HG03066 (cell line): Measurements from ENCODE around the gene CD151.

Source experiments
- ATAC-seq: cut with Tn5 transposase; IDR thresholded peaks from one replicate; pipeline ENCODE4 v1.9.1; 2021; ENCODE audit warnings: low read depth; ENCODE audit not compliant: unreplicated experiment

The CD151 gene

DNA sequence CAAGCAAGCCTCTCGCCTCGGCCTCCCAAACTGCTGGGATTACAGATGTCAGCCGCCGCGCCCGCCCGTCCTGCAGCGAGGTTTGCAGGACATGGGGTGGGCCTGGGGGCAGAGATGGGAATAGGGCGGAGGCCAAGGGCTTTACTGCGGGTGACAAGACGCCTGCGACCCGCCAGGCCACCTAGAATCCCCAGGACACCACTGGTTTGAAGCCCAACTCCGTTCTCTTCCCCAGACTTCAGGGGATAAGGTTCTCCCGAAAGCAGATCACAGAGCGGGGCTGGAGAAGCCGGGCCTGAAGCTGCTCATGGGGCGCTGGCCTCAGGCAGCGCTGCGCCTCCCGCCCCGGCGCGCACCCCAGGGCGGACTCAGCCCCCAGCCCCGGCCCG lies 9.2 kb downstream of the CD151 start:
- ATAC-seq, result peak; percentile 37

DNA sequence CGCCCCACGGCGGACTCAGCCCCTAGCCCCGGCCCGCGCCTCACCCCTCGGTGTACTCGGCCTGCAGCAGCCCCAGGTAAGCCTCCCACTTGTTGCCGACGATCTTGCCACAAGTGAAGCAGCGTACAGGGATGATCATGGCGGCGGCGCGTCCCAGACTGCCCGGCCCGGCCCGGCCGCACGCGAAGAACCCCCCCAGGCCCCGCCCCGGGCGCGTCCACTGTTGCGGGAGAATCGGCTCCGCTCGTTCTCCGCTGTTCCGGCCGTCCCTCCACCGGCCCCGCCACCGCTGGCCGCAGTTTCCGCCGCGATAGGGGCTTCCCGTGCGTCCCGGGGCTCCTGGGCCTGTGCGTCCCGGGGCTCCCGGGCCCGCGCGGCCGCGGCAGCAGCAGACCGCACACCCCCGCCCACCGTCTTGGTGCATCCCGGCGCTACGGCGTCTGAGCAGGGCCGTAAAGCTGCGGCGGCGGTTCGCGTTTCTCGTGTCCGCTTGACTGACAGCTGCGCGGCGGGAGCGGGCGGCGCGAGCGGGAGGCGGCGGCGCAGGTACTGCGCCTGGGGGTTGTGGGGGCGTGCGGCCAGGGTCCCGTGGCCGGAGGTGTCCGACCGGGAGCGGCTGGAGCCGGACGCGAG lies 9.7 kb downstream of the CD151 start, which contains the start of the genes POLR2L and TSPAN4:
Gene POLR2L, minus strand, starts transcription at position 160 of the 633 bp plus-strand sequence. Its CDS starts 21 bp downstream, at position 139.
Gene TSPAN4, plus strand, starts transcription at position 483 of the 633 bp plus-strand sequence. CDS start 7,453 bp downstream, outside the sequence.
- peak; percentile 63 for ATAC-seq

DNA sequence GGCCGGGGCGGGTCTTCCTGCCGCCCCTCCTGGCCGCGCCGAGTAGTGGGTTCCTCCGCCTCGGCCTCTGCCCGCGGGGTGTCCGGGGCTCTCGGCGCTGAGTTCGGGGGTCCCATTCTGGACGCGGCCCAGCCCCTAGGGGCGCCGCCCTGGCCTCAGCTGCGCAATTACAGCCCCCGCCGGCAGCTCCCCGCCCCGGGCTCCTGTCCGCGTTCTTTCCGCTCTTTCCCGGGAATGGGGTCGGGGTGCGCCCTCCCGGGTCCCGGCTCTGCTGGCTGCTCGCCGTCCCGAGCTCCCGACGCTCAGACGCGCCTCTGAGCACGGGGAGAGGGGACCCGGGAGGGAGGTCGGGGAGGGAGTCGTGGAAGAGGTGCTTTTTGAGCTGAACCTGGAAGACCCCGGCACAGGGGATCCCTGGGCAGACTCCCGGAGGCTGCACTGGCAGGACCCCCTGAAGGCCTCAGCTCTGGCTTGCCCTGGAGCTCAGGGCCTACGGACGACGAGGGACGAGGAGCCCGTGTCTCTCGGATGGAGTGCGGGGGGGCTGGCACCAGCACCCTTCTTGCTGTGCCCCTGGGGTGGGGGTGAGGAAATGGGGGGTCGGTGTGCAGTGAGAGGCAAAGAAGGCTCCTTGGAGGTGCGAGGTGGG lies 10.5 kb downstream of the CD151 start:
- ATAC-seq, result no peak

DNA sequence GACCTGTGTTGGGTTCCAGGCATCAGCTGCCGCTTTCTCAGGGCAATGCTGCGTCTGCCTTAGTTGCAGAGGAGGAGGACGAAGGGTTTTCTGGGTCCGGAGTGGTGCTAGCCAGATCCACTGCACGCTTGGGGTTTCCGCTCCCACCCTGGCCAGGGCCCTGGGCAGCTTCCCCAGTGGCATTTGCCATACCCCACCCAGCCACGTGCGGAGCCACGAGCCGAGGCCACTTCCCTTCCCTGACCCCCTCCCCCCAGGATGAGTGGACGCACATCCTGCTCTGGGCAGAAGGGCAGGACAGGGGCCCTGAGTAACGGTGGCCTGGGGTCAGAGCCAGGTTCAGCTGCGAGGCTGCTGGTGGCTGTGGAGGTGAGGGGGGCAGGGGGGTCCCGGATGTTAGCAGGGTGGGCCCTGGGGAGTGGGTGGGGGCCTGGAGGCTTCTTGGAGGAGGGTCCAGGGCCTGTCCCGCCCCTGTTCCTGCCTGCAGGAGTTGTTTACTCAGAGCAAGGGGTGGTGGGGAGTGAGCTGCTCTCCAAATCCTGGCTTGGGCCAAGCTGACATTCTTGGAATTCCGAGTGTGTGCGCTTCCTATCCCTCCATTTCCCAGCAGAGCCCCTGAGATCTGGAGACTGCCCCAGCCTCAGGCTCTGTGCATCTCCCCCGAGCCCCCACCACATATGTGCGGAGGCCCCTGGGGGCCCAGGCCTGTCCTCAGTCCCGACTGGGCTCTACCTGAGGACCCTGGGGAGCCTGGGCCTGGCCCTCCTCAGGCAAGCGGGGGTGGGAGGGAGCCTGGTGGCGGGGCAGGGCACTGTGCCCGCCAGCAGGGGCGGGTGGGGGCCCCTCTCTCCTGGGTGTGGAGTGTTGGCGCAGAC lies 11.3 kb downstream of the CD151 start:
- no peak for ATAC-seq

DNA sequence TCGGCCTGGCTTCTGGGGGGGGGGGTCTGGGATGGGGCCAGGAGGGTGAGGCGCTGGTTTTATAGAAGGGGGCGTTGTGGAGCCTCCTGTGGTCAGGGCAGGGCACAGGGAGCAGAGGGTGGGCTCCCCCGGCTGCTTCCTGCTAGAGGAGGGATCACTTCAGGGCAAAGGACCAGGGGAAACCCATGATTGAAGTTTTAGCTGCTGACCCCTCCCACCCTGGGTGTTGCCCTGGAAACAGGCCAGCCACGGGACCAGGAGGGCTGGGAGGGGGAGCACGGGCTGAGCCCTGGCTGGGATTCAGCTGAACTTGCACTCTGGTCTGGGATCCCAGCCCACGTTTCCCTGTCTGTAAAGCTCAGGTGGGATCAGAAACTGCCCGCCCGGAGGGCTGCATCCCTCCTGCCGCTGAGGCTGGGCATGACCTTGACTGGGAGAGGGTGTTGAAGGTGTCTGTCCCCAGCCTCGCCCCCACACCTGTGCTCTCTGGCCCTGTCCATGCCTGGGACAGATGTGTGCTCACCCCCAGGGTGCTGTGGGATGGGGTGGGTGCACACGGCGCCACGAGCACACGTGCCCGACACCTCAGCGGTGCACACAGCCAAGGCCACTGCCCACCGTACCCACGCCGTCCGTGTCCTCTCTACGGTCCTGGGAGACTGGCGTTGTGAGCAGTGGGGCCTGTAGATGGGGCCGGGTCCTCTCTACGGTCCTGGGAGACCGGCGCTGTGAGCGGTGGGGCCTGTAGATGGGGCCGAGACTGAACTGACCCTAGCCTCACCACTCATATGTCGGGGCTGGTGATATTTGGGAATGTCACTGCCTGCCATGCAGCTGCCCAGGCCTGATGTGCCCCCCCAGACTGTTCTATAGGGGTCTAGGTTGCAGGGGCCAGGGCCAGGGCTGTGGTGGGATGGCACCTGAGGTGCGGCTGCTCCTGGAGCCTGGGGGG lies 12.2 kb downstream of the CD151 start:
- no peak for ATAC-seq

DNA sequence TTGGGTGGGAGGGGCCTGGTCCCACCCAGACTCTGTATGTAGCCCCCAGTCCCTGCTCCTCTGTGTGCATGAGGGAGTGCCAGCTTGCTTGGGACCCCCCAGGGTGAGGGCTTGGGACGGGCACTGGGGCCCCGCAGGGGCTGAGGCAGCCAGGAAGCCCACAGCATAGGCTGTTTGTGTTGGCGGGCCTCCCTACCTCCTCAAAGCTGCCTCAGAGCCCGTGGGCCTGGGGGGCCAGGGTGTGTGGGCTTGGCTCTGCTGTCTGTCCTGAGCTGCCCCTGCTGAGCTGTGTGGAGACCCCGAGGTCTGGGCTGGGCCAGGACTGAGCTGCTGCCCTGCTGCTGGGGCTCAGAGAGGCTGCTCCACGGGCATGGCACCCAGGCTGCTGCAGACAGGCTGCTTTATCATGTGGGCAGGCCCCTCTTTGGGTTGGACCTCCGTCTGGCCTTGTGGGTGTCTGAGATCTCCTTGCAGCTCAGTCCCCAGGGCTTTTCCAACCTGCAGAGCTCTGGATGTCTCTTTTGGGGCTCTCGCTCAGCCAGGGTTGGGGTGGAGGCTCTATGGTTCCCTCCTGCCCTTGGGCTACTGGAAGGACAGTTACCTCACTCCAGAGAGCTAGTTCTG lies 13.2 kb downstream of the CD151 start:
- ATAC-seq, result no peak

DNA sequence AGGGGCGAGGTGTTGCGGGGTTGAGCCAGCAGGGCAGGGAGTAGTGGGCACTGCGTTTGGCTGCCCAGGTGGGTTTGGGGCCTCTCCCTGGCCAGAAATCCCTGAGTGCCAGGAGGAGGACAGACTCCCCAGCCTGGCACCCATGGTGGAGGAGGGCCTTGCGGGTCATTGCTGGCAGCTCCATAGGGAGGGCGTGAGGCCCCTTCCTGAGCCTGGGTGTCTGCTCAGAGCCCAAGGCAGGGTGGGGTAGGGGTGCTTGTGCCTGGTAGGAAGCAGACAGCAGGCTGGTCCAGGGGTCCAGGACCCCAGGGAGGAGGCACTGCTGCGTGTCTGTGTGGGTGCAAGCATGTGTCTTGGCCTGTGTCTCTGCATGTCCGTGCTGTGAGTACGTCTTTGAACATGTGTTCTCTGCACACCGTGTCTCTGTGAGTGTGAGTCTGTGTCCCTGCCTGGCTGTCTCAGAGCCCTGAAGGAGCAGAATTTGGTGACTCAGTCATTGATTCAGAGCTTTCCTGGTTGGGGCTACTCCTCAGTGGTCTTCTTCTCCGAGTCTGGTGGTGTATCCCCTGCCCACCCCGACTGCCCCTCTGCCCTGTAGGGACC lies 13.8 kb downstream of the CD151 start:
- ATAC-seq, result no peak

DNA sequence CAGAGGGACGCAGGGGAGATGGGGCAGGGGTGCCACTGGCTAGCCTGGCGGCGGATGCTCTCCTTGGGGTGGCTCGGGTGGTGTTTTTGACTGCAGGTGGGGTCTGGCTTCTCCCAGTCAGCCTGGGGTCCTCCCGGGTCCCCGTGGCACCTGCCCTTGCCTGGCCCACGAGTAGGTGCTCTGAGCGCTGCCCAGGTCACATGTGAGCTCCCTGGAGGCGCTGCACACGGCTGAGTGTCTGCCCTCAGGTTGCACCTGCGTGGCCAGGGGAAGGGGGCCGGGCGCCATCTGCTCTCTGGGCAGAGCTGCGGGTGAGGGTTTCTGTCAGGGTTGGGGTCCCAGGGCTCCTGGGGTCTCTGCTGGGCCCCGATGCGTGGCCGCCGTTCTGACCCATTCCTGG lies 15.1 kb downstream of the CD151 start:
- no peak for ATAC-seq

DNA sequence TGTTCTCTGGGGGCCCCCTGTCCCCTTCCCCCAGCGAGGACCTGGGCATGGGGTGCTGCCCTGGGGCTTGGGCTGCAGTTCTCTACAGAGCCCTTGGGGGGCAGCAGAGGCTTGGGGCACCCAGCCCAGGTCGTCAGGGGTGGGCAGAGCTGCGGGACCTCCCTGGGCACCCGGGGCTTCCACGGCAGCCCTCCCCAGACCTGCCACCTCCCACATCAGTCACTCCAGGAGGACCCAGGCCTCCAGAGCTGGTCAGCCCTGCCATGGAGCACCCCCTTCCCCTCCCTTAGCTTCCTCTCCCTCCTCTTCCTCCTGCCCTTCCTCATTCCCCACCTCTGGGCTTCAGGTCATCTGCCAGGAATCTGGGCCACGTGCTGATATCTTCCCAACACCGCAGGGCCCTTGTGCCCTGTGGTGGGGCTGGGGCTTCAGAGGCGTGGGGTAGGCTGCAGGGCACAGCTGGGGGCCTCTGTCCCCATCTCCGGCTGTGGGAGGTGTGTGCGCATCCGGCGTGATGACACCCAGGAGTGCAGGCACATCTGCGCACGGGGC lies 15.7 kb downstream of the CD151 start:
- no peak for ATAC-seq

DNA sequence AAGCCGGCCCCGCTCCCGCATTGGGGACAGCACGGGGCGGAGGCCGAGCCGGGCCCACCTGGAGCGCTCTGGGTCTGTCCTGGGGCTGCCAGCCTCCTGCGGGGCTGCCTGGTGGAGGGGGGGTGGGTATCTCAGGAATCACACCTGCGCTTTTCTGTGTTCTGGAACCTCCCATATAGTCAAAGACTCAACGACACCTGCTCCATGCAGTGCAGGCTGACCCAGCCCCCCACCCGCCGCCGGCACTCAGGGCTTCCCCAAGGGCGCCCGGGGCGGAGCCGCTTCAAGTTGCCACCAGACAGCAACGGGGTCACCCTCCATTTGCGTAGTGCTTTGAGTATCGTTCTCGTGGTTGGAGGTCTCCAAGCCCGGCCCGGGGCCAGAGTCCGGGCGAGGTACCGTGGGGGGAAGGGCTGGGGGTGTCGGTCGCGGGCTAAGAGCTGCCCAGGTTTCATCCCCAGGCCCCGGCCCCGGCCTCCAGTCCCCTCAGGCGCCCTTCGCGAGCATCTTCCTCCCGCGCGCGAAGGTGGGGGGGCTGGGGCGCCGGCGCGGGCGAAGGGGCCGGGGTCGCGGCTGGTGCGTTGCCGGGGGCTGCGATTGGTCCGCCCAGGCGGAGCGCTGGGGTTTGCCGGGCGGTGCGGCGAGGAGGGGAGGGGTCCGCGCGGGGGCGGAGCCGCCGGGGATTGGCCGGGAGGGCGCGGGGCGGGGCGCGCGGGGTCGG lies 16.5 kb downstream of the CD151 start:
- ATAC-seq, result no peak

DNA sequence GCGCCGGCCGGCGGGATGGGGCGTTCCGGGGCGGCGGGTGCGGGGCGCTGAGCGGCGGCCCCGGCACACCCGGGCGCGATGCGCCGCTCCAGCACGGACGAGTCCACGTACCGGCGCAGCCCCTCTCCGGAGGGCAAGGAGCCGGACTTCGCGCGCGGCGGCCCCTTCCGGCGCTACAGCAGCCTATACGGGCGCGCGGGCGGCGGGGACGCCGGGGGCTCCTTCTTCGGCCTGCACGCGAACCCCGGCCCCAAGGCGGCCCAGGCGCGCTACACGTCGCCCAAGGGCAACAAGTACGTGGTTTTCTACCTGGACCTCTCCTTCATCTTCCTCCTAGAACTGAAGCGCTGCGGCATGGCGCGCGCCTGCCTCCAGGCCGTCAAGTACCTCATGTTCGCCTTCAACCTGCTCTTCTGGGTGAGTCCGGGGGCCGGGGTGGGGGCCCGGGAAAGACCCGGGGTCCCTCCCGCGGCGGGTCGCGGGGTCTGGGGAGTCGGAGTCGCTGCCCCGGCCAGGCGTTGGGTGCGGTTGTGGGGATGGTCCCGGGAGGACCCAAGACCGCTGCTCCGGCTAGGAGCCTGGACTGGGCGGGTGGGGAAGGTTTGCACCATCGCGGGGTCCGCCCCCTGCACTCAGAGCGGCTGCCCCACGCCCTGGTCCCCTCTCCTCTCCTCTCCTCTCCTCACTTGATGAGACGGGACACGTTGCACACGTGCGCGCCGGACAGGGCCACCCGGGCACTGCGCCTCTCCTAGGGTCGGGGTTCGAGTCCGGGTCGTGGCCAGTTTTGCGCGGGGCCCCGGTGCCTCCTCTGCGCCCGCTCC lies 17.4 kb downstream of the CD151 start:
- no peak for ATAC-seq

DNA sequence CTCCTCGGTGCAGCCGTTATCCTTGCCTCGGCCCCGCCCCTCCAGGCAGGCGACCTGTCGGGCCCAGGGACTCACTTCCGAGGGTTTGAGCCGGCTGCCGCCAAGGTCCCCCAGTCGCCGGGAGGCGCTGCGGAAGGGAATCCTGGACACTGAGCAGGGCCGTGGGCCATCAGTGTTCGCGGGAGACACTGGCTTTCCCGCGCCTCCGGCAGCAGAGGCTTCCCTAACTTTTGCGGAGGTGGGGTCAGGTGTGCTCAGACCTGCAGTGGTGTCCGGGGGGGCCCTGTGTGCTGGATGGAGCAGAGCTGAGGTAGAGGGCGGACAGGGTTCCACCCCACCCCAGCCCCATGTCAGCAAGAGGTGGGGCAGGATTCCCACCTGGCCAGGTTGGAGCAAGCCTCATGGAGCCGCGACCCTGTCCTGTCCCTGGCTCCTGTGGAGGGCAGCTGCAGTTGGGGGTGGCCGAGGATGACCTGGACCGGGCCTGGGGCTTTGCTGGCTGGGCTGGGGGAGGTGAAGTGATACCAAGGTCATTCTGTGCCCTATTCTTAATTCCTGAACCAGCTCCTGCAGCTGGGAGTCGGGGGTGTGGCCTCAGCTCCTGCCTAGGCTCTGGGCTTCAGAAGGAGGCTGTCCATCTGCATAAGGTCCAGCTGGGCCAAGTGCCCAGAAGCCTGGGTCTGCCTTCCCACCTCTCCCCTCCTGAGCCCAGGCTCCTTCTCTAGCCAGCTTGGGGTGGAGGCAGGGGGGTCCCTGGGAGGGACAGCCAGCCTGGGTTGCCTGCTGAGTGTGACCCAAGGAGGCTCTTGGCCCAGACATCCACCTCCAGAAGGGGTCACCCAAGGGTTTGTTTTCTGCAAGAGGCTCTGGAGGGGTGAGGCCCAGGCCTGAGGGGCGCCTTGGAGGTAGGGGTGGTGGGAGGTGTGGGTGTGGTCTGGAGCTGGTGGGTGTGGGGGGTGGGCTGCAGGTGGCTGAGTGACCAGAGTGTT lies 18.3 kb downstream of the CD151 start:
- ATAC-seq, result no peak

DNA sequence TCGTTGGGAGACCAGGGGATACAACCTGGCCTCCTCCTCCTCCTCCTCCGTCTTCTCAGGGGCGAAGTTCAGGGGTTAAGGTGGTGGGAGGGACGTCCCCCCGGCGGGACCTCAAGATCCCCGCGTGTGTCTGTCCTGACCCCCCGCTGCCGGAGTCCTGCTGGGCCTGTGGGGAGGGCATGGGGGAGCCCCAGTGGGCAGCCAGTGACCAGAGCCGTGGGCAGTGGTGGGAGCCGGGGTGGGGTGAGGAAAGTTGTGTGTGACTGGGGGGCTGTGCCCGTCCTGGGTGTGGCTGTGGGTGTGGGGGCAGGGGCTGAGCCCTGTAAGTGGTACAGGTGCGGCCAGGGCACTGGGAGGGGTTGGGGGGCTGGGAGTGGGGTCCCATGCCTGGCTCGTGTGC lies 20.0 kb downstream of the CD151 start:
- ATAC-seq, result no peak

DNA sequence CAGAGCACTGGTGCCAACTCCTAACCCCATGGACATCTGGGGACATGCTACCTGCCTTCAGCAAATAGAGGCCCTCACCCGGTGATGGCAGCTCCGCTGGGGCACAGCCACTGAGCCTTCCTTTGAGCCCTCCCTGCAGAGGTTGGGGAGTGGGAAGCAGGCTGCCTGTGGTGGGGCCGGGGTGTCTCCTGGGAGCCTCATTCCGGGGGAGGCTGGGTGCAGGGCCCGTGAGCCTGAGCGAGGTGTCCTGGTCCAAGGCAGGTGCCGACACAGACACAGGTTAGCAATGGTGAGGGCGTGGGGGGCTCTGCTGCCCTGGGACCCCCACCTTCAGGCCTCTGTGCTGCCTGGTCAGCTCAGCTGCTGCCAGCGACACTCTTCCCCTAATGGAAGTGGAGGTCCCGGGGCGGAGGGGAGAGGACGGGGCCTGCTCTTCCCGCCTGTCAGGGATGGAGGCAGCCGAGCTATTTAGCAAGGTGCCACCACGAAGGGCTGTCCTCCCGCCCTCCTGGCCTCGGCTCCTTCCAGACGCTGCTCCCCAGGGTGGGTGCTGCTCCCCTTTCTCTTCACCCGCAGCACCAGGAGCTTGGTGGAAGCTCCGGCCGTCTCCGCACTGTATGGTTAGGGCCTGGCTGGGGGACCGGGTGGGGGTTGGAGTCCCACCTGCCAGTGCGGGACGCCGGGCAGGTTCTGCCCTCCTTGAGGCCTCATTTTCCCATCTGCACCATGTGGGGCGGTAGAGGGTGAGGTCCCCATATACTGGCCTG lies 21.1 kb downstream of the CD151 start:
- no peak for ATAC-seq

DNA sequence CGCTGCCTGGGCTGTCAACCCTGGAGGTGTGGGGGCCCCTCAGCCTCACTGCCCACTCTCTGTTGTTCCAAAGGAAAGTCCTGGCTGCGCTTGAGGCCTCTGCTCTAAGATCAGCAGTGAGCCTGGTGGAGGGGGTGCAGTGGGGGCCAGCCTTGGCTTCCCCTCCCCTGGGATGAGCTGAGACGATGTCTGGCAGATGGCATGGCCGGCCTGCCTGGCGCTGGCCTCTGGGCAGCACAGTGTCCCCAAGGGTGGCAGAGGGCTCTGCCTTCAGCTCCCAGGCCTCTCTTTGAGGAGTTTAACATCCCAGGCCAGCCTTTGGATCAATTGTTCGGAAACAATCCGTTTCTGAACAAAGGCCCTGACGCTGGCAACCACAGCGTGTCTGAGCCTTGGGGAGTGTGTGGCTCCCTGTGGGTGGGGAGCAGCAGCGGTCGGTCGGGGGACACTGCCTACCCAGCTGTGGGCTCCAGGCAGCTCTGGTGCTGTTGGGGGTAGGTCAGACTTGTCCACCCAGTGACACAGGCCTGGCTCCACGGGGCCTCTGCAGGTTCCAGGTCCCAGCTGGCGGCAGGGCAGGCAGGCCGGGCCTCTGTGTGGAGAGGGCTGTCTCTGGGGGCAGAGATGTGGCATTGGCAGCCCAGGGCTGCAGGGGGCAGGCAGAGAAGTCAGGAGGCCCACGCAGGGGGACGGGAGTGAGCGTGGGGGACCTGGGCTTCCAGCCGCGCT lies 22.0 kb downstream of the CD151 start:
- no peak for ATAC-seq
